Urinary bladder (tissue), 4 donors: ENCODE results near the gene SIM1. TPM values are rescaled to one million over a fixed set of nuclear protein-coding genes. Genes with fewer than 3 reads are reported as not detected.
"Not testable (repeated sequence)": the region's sequence is repeated elsewhere in the genome, so short reads cannot be mapped to it uniquely, and the experiment has no call there.

Experiments used
- DNase-seq: peaks from one replicate; pipeline ENCODE4 v3.0.0-alpha.2; 2015; ENCODE audit errors: extremely low spot score
- H3K27ac ChIP-seq: one replicate; pipeline ENCODE4 v1.5.1; 2013; ENCODE audit warnings: low read depth, mild to moderate bottlenecking, moderate library complexity
- H3K36me3 ChIP-seq: one replicate; pipeline ENCODE4 v1.6.1; 2013; ENCODE audit warnings: mild to moderate bottlenecking, moderate library complexity; ENCODE audit not compliant: insufficient read depth
- H3K4me1 ChIP-seq: one replicate; pipeline ENCODE4 v1.6.1; 2013; ENCODE audit warnings: mild to moderate bottlenecking, moderate library complexity; ENCODE audit not compliant: insufficient read depth
- H3K4me3 ChIP-seq: one replicate; pipeline ENCODE4 v1.5.1; 2013; ENCODE audit warnings: low read depth, low read length
- WGBS: extraction: QIAGEN DNeasy Blood & Tissue Kit; methylation state at CpG from one replicate; pipeline ENCODE4 v1.1.7; 2013; 5-methylcytosine and 5-hydroxymethylcytosine counted together
- polyA plus RNA-seq: library from polyadenylated mRNA; stranded (reverse); fragments of 200-250 nt; gene quantifications from one replicate; pipeline ENCODE4 v1.2.3, GENCODE V29; 2013
- total RNA-seq: library from RNA; depleted of rRNA; stranded (reverse); fragments of >200 nt; gene quantifications from one replicate; pipeline ENCODE4 v1.2.3, GENCODE V29; 2014
- donor health status: healthy with polysubstance abuse.
- donor health status: healthy.

The SIM1 gene
- total and polyA plus RNA-seq, 2 donors = 0.21 TPM; not detected in 1

- no peak for DNase-seq
- 50% methylated on average over 3 of the region's 3 CpGs for WGBS
- no peak overlapping the region for H3K4me3 ChIP-seq
- no peak overlapping the region for H3K27ac ChIP-seq
- no peaks in the 10 kb centered on the region for H3K36me3 ChIP-seq
- H3K4me1 ChIP-seq = no peaks in the 10 kb centered on the region
Observed at GRCh38 chr6:100388868-100389519, 75.7 kb downstream of the SIM1 start.

GRCh38 chr6:100382767-100383195, 81.9 kb downstream of the SIM1 start:
- WGBS = 74% methylated on average over 5 of the region's 5 CpGs
- no peak overlapping the region for H3K4me3 ChIP-seq
- no peak overlapping the region for H3K27ac ChIP-seq
- no peak for DNase-seq
- no peaks in the 10 kb centered on the region for H3K4me1 ChIP-seq
- no peaks in the 10 kb centered on the region for H3K36me3 ChIP-seq

- H3K36me3 ChIP-seq = no peaks in the 10 kb centered on the region
- H3K27ac ChIP-seq = no peak overlapping the region
- 90% methylated on average over 3 of the region's 3 CpGs for WGBS
- no peaks in the 10 kb centered on the region for H3K4me1 ChIP-seq
- no peak for DNase-seq
- no peak overlapping the region for H3K4me3 ChIP-seq
Observed at GRCh38 chr6:100382031-100382430, 82.7 kb downstream of the SIM1 start.

DNA sequence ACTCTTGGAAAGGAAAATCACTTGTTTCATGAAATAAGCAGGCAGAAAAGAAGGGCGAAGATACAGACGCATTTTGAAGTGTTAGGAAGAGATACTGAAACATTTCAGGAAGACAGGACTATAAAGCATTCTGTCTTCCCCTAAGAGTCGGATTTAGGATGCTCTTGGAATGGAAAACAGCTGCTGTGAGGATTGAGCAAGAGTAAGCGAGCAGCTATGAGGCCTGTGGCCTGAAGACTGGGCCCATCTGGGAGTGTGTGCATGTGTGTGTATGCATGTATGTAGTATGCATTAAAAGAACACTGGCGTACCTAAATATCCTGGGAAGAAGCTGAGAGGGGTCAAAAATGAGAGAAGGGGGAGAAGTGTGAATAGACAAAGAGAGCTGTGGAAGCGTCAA, 83.6 kb downstream of the SIM1 start:
- WGBS = 43% methylated on average over 6 of the region's 6 CpGs
- DNase-seq = no peak
- Histone ChIP-seq H3K4me3 (no peak overlapping the region), H3K4me1 (no peaks in the 10 kb centered on the region), H3K36me3 (no peaks in the 10 kb centered on the region), H3K27ac (no peak overlapping the region)

DNA sequence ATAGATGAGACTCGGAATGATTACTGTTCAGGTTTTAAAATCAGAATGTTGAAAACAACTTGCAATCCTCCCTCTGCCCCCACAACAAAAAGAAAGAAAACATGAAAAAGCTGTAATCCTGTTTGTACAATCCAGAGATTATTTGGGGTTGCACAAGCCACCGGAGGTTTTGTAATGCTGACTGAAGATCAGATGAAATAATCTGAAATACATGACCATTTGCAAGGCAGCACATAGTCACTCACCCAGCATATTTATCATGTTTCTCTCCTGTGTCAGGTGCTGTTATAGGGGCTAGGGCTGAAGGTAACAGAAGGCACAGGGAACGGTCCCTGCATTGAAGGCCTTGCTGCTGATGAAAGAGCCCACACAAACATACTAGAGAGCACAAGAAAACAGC, 85.3 kb downstream of the SIM1 start:
- no peak overlapping the region for H3K4me3 ChIP-seq
- H3K36me3 ChIP-seq = no peaks in the 10 kb centered on the region
- WGBS = 73% methylated on average over 3 of the region's 3 CpGs
- DNase-seq = no peak
- no peaks in the 10 kb centered on the region for H3K4me1 ChIP-seq
- H3K27ac ChIP-seq = no peak overlapping the region

GRCh38 chr6:100378576-100378975, 86.1 kb downstream of the SIM1 start:
- no peak for DNase-seq
- H3K27ac ChIP-seq = no peak overlapping the region
- no peaks in the 10 kb centered on the region for H3K4me1 ChIP-seq
- no peaks in the 10 kb centered on the region for H3K36me3 ChIP-seq
- 41% methylated on average over 2 of the region's 2 CpGs for WGBS
- H3K4me3 ChIP-seq = no peak overlapping the region

- 22% methylated on average over 3 of the region's 3 CpGs for WGBS
- no peaks in the 10 kb centered on the region for H3K36me3 ChIP-seq
- no peak overlapping the region for H3K4me3 ChIP-seq
- DNase-seq = no peak
- no peaks in the 10 kb centered on the region for H3K4me1 ChIP-seq
- no peak overlapping the region for H3K27ac ChIP-seq
Observed at GRCh38 chr6:100376103-100376502, 88.6 kb downstream of the SIM1 start.

GRCh38 chr6:100372326-100373091, 92.2 kb downstream of the SIM1 start:
- 44% methylated on average over 11 of the region's 11 CpGs for WGBS
- no peaks in the 10 kb centered on the region for H3K36me3 ChIP-seq
- no peak overlapping the region for H3K27ac ChIP-seq
- no peak overlapping the region for H3K4me3 ChIP-seq
- DNase-seq = no peak
- H3K4me1 ChIP-seq = no peaks in the 10 kb centered on the region

DNA sequence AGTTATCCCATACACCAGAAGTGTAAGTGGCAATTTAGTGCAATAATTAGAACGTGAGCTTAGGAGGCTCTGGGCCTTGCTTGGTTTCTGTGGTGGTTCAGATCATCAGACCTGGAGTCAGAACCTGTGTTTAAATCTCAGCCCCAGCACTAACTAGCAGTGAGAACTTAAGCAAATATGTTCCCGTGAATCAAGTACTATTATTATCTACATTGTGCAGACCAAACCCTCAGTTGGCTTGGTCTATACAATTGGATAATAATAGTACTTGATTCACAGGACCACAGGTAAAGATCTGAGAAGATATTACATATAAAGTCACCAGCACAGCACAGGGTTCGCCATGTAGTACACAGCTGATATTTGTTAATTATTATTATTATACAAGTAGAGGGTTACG, 93.1 kb downstream of the SIM1 start:
- no peak overlapping the region for H3K27ac ChIP-seq
- H3K4me1 ChIP-seq = no peaks in the 10 kb centered on the region
- no peak overlapping the region for H3K4me3 ChIP-seq
- H3K36me3 ChIP-seq = no peaks in the 10 kb centered on the region
- WGBS = 93% methylated on average over 4 of the region's 4 CpGs
- DNase-seq = no peak

GRCh38 chr6:100370265-100370664, 94.5 kb downstream of the SIM1 start:
- Histone ChIP-seq H3K36me3 (no peaks in the 10 kb centered on the region), H3K27ac (no peak overlapping the region), H3K4me1 (no peaks in the 10 kb centered on the region), H3K4me3 (no peak overlapping the region)
- 39% methylated on average over 1 of the region's 1 CpG for WGBS
- DNase-seq = no peak

- Histone ChIP-seq H3K4me3 (no peak overlapping the region), H3K4me1 (no peaks in the 10 kb centered on the region), H3K36me3 (no peaks in the 10 kb centered on the region), H3K27ac (no peak overlapping the region)
- DNase-seq = no peak
- 87% methylated on average over 5 of the region's 5 CpGs for WGBS
Observed at GRCh38 chr6:100366419-100366818, 98.3 kb downstream of the SIM1 start.

DNA sequence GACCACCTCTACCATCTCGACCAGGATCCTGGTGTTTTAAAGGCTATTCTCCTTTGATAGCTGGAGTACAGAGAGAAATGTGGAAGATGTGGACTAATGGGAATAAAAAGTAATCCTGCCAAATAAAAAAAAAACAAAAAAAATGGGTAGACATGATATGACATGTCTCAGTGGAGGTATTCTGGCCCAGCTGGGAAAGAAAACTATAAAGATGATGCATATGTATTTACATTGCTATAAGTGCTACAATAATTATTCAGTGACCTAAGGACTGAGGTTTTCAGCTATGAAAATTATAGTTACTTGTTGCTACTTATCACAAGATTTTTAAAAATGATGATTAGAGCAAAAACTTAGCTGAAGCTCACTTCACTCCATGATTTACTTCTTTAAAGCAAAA, 101.1 kb downstream of the SIM1 start:
- no peak for DNase-seq
- Histone ChIP-seq H3K4me1 (no peaks in the 10 kb centered on the region), H3K4me3 (no peak overlapping the region), H3K36me3 (no peaks in the 10 kb centered on the region), H3K27ac (no peak overlapping the region)
- WGBS = 43% methylated on average over 1 of the region's 1 CpG

GRCh38 chr6:100354736-100355641, 109.7 kb downstream of the SIM1 start:
- not testable (repeated sequence) for H3K4me1 ChIP-seq, DNase-seq, H3K4me3 ChIP-seq, H3K36me3 ChIP-seq, H3K27ac ChIP-seq
- 69% methylated on average over 34 of the region's 35 CpGs for WGBS
